H9 (cell line): ENCODE measurements around the gene TNFAIP6. TPM values are rescaled to one million over a fixed set of nuclear protein-coding genes. Genes with fewer than 3 reads are reported as not detected.

Experiments used
- DNase-seq: peaks from one replicate; pipeline ENCODE4 v3.0.0-alpha.2; 2017
- H2AFZ ChIP-seq: one replicate; pipeline ENCODE4 v1.6.1; 2013; ENCODE audit warnings: mild to moderate bottlenecking, low read length, control low read depth, moderate library complexity
- H2AK5ac ChIP-seq: 2 replicates; pipeline ENCODE4 v1.6.1; 2013; ENCODE audit warnings: low read length, control low read depth, mixed read lengths; ENCODE audit not compliant: insufficient read length
- H2BK120ac ChIP-seq: one replicate; pipeline ENCODE4 v1.6.1; 2013; ENCODE audit warnings: low read depth, mild to moderate bottlenecking, low read length, control low read depth, inconsistent platforms; ENCODE audit not compliant: poor library complexity, severe bottlenecking
- H2BK12ac ChIP-seq: 2 replicates; pipeline ENCODE4 v1.6.1; 2013; ENCODE audit warnings: low read length, control low read depth, mixed read lengths, low read depth; ENCODE audit not compliant: insufficient read length
- H2BK15ac ChIP-seq: 2 replicates; pipeline ENCODE4 v1.6.1; 2013; ENCODE audit warnings: low read depth, low read length, control low read depth
- H2BK20ac ChIP-seq: one replicate; pipeline ENCODE4 v1.6.1; 2013; ENCODE audit warnings: low read depth, mild to moderate bottlenecking, low read length, control low read depth, inconsistent platforms; ENCODE audit not compliant: poor library complexity, severe bottlenecking
- H2BK5ac ChIP-seq: 2 replicates; pipeline ENCODE4 v1.6.1; 2013; ENCODE audit warnings: low read length, control low read depth, mixed read lengths; ENCODE audit not compliant: insufficient read length
- H3K14ac ChIP-seq: 2 replicates; pipeline ENCODE4 v1.6.1; 2013; ENCODE audit warnings: low read length, control low read depth; ENCODE audit not compliant: insufficient read depth
- H3K18ac ChIP-seq: 2 replicates; pipeline ENCODE4 v1.6.1; 2013; ENCODE audit warnings: low read depth, mild to moderate bottlenecking, mixed read lengths, low read length, control low read depth; ENCODE audit not compliant: insufficient read length
- H3K23ac ChIP-seq: 2 replicates; pipeline ENCODE4 v1.6.1; 2013; ENCODE audit warnings: low read length, control low read depth, mixed read lengths, low read depth; ENCODE audit not compliant: insufficient read length
- H3K23me2 ChIP-seq: 2 replicates; pipeline ENCODE4 v1.6.1; 2013; ENCODE audit warnings: low read depth, mild to moderate bottlenecking, mixed read lengths, low read length, control low read depth; ENCODE audit not compliant: insufficient read length, poor library complexity, severe bottlenecking
- H3K27ac ChIP-seq: 2 replicates; pipeline ENCODE4 v1.5.1; 2013; ENCODE audit warnings: low read length, control low read depth, mixed read lengths, low read depth; ENCODE audit not compliant: insufficient read length
- H3K27me3 ChIP-seq: 2 replicates; pipeline ENCODE4 v1.6.1; 2013; ENCODE audit warnings: low read length, control low read depth, inconsistent platforms; ENCODE audit not compliant: insufficient read depth
- H3K4ac ChIP-seq: 2 replicates; pipeline ENCODE4 v1.6.1; 2013; ENCODE audit warnings: low read depth, mild to moderate bottlenecking, control low read depth, inconsistent platforms, low read length, moderate library complexity
- H3K4me1 ChIP-seq: 2 replicates; pipeline ENCODE4 v1.6.1; 2013; ENCODE audit warnings: low read length, control low read depth, inconsistent platforms; ENCODE audit not compliant: insufficient read depth
- H3K4me2 ChIP-seq: 2 replicates; pipeline ENCODE4 v1.6.1; 2013; ENCODE audit warnings: low read length, control low read depth, mixed read lengths; ENCODE audit not compliant: insufficient read length, insufficient read depth
- H3K56ac ChIP-seq: 2 replicates; pipeline ENCODE4 v1.6.1; 2013; ENCODE audit warnings: low read depth, mild to moderate bottlenecking, mixed read lengths, low read length, control low read depth; ENCODE audit not compliant: insufficient read length
- H3K79me1 ChIP-seq: 2 replicates; pipeline ENCODE4 v1.6.1; 2013; ENCODE audit warnings: low read depth, mild to moderate bottlenecking, moderate library complexity, low read length, control low read depth, inconsistent platforms; ENCODE audit not compliant: insufficient read depth, poor library complexity, severe bottlenecking
- H3K79me2 ChIP-seq: 2 replicates; pipeline ENCODE4 v1.6.1; 2013; ENCODE audit warnings: low read length, control low read depth, inconsistent platforms; ENCODE audit not compliant: insufficient read depth
- H3K9ac ChIP-seq: 2 replicates; pipeline ENCODE4 v1.6.1; 2013; ENCODE audit warnings: low read length, control low read depth, mixed read lengths; ENCODE audit not compliant: insufficient read length; ENCODE audit errors: extremely low read depth
- H3K9me3 ChIP-seq: one replicate; pipeline ENCODE4 v1.6.1; 2013; ENCODE audit warnings: low read depth, low read length, inconsistent platforms; ENCODE audit not compliant: control insufficient read depth
- H3T11ph ChIP-seq: one replicate; pipeline ENCODE4 v1.6.1; 2013; ENCODE audit warnings: mild to moderate bottlenecking, low read length, control low read depth, inconsistent platforms
- H4K20me1 ChIP-seq: one replicate; pipeline ENCODE4 v1.6.1; 2013; ENCODE audit not compliant: control insufficient read depth, insufficient read length, insufficient read depth
- H4K5ac ChIP-seq: 2 replicates; pipeline ENCODE4 v1.6.1; 2013; ENCODE audit warnings: low read depth, mild to moderate bottlenecking, mixed read lengths, low read length, control low read depth; ENCODE audit not compliant: insufficient read length
- H4K8ac ChIP-seq: replicated peaks from 2 replicates; pipeline ENCODE4 v1.6.1; 2013; ENCODE audit warnings: low read length, control low read depth, mixed read lengths, low read depth; ENCODE audit not compliant: insufficient read length
- H4K91ac ChIP-seq: 2 replicates; pipeline ENCODE4 v1.6.1; 2013; ENCODE audit warnings: low read depth, mild to moderate bottlenecking, moderate library complexity, mixed read lengths, low read length, control low read depth; ENCODE audit not compliant: insufficient read length
- H3K27ac Mint-ChIP-seq, 3 experiments: 2 replicates in 2 of 3; 3 replicates in 1 of 3; pipeline ENCODE4 v1.8.0; 2020 to 2021; ENCODE audit warnings: mixed read lengths in 3 of 3, mild to moderate bottlenecking in 1 of 3, moderate library complexity in 1 of 3
- H3K27me3 Mint-ChIP-seq: 2 replicates; pipeline ENCODE4 v1.8.0; 2021; ENCODE audit warnings: low read depth, mild to moderate bottlenecking, moderate library complexity, mixed read lengths
- H3K36me3 Mint-ChIP-seq, 3 experiments: 2 replicates in 2 of 3; 3 replicates in 1 of 3; pipeline ENCODE4 v1.8.0; 2020 to 2021; ENCODE audit warnings: low read depth in 3 of 3, mixed read lengths in 3 of 3; ENCODE audit not compliant: insufficient read depth in 1 of 3
- H3K4me1 Mint-ChIP-seq, 2 experiments: 2 replicates each; pipeline ENCODE4 v1.8.0; 2020; ENCODE audit warnings: mixed read lengths in 2 of 2
- H3K4me3 Mint-ChIP-seq, 2 experiments: 2 replicates in 1 of 2; 3 replicates in 1 of 2; pipeline ENCODE4 v1.8.0; 2020 to 2021; ENCODE audit warnings: mild to moderate bottlenecking in 2 of 2, mixed read lengths in 2 of 2, moderate library complexity in 1 of 2
- H3K9me3 Mint-ChIP-seq, 2 experiments: 2 replicates in 1 of 2; 3 replicates in 1 of 2; pipeline ENCODE4 v1.8.0; 2020; ENCODE audit warnings: mild to moderate bottlenecking in 2 of 2, mixed read lengths in 2 of 2, moderate library complexity in 1 of 2
- WGBS: extraction: QIAGEN DNeasy Blood & Tissue Kit; methylation state at CpG from one replicate; pipeline ENCODE4 v1.1.7; 2013; ENCODE audit warnings: missing lambda C conversion rate, low lambda C conversion rate, mixed read lengths; ENCODE audit not compliant: insufficient read length; ENCODE audit errors: extremely low coverage; 5-methylcytosine and 5-hydroxymethylcytosine counted together
- total RNA-seq: library from RNA; stranded (reverse); gene quantifications from 2 replicates; pipeline ENCODE4 v1.2.1, GENCODE V29; 2021
- TF ChIP-seq, protein P1 (sequence below): fragments of 200-600 bp; sonication (generic); conservative IDR thresholded peaks from 3 replicates; pipeline ENCODE4 v1.8.0; 2021; ENCODE audit warnings: antibody characterized with exemption, mild to moderate bottlenecking

The TNFAIP6 gene
- total RNA-seq, 1 experiment from 2014 or later = 1.2 TPM

DNA sequence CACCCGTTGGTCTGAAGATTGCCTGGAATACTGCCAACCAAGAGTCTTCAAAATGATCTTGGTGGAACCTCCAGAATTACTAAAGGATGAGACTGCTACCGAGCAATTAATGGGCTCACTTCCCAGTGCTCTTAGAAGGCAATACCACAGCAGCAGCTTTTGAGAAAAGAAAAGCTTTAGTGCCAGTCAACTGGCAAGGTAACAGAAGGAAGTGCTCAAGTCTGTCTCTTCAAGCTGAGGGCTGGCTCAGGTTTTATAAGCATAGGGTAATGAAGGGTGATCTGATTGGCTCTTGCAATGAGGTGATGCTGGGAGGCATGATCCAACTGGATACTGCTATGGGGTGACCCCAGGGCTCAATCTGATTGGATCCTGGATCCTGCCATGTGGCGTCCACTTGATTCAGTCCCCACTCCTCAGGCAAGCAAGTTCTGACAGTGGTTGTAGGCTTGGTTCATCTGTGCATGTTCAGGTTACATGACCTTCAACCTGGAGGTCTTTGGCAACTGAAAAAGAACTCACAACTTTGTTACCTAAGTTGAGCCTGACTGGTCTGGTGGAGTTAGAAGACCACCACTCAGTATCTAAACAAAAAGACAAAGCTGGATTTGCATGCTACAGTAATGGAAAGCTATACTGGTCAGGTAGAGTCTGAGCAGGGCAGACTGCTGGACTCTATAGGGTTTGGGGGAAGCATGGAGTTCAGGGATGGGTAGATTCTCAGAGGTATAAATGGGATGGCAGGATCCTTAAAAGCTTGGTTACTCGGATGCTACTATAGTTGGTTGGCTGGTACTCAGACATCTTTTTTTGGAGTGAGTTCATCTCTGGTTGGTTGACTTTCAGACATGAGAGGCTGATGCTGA lies 38.4 kb downstream of the TNFAIP6 start:
- H4K8ac ChIP-seq = no peak overlapping the region
- no peak overlapping the region for H3K9ac ChIP-seq
- H2BK15ac ChIP-seq = no peak overlapping the region
- no peak overlapping the region for H3K27ac ChIP-seq
- H4K5ac ChIP-seq = no peak overlapping the region
- Mint-ChIP-seq H3K4me3 (no peak overlapping the region), H3K4me1 (no peaks in the 10 kb centered on the region), H3K9me3 (peaks cover 6% of the 10 kb centered on the region in 2 experiments; a peak in 3 of 5 replicates), H3K27me3 (no peaks in the 10 kb centered on the region), H3K27ac (no peak overlapping the region), H3K36me3 (peaks cover 0 to 10% (median 2%) of the 10 kb centered on the region in 3 experiments; a peak in 3 of 7 replicates)
- H2BK120ac ChIP-seq = no peak overlapping the region
- no peak overlapping the region for H3K14ac ChIP-seq
- no peak overlapping the region for H3K4ac ChIP-seq
- H2BK5ac ChIP-seq = no peak overlapping the region
- H2BK20ac ChIP-seq = no peak overlapping the region
- no peaks in the 10 kb centered on the region; the same call in 1 of the 2 replicates for H3K4me1 ChIP-seq
- H3K18ac ChIP-seq = no peak overlapping the region
- H3K9me3 ChIP-seq = no peaks in the 10 kb centered on the region
- H2BK12ac ChIP-seq = no peak overlapping the region
- no peak for DNase-seq
- no peak overlapping the region for H3T11ph ChIP-seq
- H4K91ac ChIP-seq = no peak overlapping the region
- no peaks in the 10 kb centered on the region for H3K79me2 ChIP-seq
- no peak overlapping the region for H2AFZ ChIP-seq
- H3K4me2 ChIP-seq = no peak overlapping the region
- no peaks in the 10 kb centered on the region for H3K23me2 ChIP-seq
- H3K27me3 ChIP-seq = no peaks in the 10 kb centered on the region
- no peak overlapping the region for H3K23ac ChIP-seq
- no peak overlapping the region for H2AK5ac ChIP-seq
- no CpG with 5 or more reads among the region's 4 CpGs for WGBS
- TF ChIP-seq, protein P1, sequence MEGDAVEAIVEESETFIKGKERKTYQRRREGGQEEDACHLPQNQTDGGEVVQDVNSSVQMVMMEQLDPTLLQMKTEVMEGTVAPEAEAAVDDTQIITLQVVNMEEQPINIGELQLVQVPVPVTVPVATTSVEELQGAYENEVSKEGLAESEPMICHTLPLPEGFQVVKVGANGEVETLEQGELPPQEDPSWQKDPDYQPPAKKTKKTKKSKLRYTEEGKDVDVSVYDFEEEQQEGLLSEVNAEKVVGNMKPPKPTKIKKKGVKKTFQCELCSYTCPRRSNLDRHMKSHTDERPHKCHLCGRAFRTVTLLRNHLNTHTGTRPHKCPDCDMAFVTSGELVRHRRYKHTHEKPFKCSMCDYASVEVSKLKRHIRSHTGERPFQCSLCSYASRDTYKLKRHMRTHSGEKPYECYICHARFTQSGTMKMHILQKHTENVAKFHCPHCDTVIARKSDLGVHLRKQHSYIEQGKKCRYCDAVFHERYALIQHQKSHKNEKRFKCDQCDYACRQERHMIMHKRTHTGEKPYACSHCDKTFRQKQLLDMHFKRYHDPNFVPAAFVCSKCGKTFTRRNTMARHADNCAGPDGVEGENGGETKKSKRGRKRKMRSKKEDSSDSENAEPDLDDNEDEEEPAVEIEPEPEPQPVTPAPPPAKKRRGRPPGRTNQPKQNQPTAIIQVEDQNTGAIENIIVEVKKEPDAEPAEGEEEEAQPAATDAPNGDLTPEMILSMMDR = no peak
- no peak overlapping the region for H3K56ac ChIP-seq
- no peaks in the 10 kb centered on the region for H4K20me1 ChIP-seq
- H3K79me1 ChIP-seq = no peaks in the 10 kb centered on the region
